Measurements from ENCODE around the gene DENND6B. TPM values are rescaled to one million over a fixed set of nuclear protein-coding genes. Genes with fewer than 3 reads are reported as not detected.

The DENND6B gene
- total and polyA plus RNA-seq, 7 donors = 0.46 to 1.6 (median 0.81) TPM

- 88 to 90% (median 88%) methylated on average over 16 of the region's 16 CpGs for WGBS, 3 donors
- no peak for ATAC-seq
- intact Hi-C loops (cut with DNase I) = no loop called here
Measured at GRCh38 chr22:50310949-50311444, 15.8 kb downstream of the DENND6B start.

GRCh38 chr22:50310031-50310722, 16.6 kb downstream of the DENND6B start:
- Histone ChIP-seq H3K27ac (no peak overlapping the region), H3K4me1 (peaks cover 7% of the 10 kb centered on the region), H3K4me3 (no peak overlapping the region), H3K27me3 (ENCODE audit: insufficient read depth in 3 of 3, low read length in 2 of 3) (peaks cover 0 to 6% (median 0%) of the 10 kb centered on the region in 3 donors), H3K9me3 (no peaks in the 10 kb centered on the region), H3K36me3 (ENCODE audit: insufficient read depth in 1 of 2, low read depth in 1 of 2) (no peaks in the 10 kb centered on the region)
- ATAC-seq (no peak), DNase-seq (no peak)
- TF ChIP-seq, protein P1, sequence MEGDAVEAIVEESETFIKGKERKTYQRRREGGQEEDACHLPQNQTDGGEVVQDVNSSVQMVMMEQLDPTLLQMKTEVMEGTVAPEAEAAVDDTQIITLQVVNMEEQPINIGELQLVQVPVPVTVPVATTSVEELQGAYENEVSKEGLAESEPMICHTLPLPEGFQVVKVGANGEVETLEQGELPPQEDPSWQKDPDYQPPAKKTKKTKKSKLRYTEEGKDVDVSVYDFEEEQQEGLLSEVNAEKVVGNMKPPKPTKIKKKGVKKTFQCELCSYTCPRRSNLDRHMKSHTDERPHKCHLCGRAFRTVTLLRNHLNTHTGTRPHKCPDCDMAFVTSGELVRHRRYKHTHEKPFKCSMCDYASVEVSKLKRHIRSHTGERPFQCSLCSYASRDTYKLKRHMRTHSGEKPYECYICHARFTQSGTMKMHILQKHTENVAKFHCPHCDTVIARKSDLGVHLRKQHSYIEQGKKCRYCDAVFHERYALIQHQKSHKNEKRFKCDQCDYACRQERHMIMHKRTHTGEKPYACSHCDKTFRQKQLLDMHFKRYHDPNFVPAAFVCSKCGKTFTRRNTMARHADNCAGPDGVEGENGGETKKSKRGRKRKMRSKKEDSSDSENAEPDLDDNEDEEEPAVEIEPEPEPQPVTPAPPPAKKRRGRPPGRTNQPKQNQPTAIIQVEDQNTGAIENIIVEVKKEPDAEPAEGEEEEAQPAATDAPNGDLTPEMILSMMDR (IDR thresholded peaks at IDR 0.05) = no peak
- 84 to 92% (median 85%) methylated on average over 20 to 21 of the region's 21 CpGs for WGBS, 3 donors
- intact Hi-C loops (cut with DNase I) = no loop called here

More at GRCh38 chr22:50310949-50311444, 15.8 kb downstream of the DENND6B start:
- no peak overlapping the region for H3K27ac ChIP-seq
- H3K4me1 ChIP-seq = no peaks in the 10 kb centered on the region
- H3K27me3 ChIP-seq (ENCODE audit: insufficient read depth in 3 of 3, low read length in 2 of 3) = peaks cover 0 to 4% (median 0%) of the 10 kb centered on the region in 3 donors
- H3K9me3 ChIP-seq = no peaks in the 10 kb centered on the region
- peak in 1 of 2 donors; percentile 51 for DNase-seq
- H3K4me3 ChIP-seq = no peak overlapping the region
- H3K36me3 ChIP-seq (ENCODE audit: insufficient read depth in 1 of 2, low read depth in 1 of 2) = no peaks in the 10 kb centered on the region
- TF ChIP-seq, protein P1 (IDR thresholded peaks at IDR 0.05) = no peak

GRCh38 chr22:50309601-50309991, 17.2 kb downstream of the DENND6B start:
- H3K36me3 ChIP-seq (ENCODE audit: insufficient read depth in 1 of 2, low read depth in 1 of 2) = no peaks in the 10 kb centered on the region
- no peak overlapping the region for H3K27ac ChIP-seq
- H3K4me3 ChIP-seq = no peak overlapping the region
- no peaks in the 10 kb centered on the region for H3K9me3 ChIP-seq
- peaks cover 0 to 6% (median 0%) of the 10 kb centered on the region in 3 donors for H3K27me3 ChIP-seq (ENCODE audit: insufficient read depth in 3 of 3, low read length in 2 of 3)
- no peak for DNase-seq
- TF ChIP-seq, protein P1 (IDR thresholded peaks at IDR 0.05) = no peak
- 78 to 81% (median 79%) methylated on average over 7 of the region's 7 CpGs for WGBS, 3 donors
- H3K4me1 ChIP-seq = peaks cover 12% of the 10 kb centered on the region
- intact Hi-C loops (cut with DNase I) = no loop called here
- no peak for ATAC-seq

DNA sequence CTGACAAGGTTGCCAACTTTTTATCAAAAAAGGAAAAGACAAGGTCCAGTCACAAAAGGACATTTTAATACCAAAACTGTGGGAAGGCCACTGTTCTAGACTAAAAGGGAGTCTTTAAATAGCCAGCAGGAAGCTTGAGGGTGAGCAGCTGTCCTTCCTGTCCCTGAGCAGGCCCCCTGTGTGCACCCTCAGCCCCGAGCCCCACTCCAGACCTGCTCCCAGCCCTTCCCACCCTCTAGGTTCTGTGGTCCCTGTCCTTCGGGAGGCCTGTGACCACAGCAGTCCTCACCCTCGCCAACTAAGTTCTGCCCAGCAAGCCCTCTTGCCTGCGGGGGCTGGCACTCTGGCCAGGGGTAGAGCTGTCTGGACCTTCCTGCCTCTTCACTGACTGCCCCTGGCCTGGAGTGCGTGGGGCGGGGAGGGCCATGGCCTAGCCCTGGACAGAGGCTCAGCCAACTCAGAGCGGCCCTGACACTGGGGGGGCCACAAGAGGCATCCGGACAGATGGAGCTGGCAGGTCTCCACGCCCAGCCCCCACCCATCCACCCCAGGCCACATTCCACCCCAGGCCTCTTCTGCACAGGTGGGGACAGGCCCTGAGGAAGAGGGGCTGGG, 17.7 kb downstream of the DENND6B start:
- no peak for ATAC-seq
- H3K4me1 ChIP-seq = peaks cover 17% of the 10 kb centered on the region
- no peaks in the 10 kb centered on the region for H3K36me3 ChIP-seq (ENCODE audit: insufficient read depth in 1 of 2, low read depth in 1 of 2)
- no peak for DNase-seq
- H3K27me3 ChIP-seq (ENCODE audit: insufficient read depth in 3 of 3, low read length in 2 of 3) = peaks cover 0 to 6% (median 0%) of the 10 kb centered on the region in 3 donors
- TF ChIP-seq, protein P1 (IDR thresholded peaks at IDR 0.05) = no peak
- H3K27ac ChIP-seq = peak overlapping the region; percentile 55
- no peaks in the 10 kb centered on the region for H3K9me3 ChIP-seq
- intact Hi-C loops (cut with DNase I) = no loop called here
- 49 to 53% (median 51%) methylated on average over 6 to 9 of the region's 9 CpGs for WGBS, 3 donors
- H3K4me3 ChIP-seq = no peak overlapping the region
